HFF-Myc (cell line): Measurements from ENCODE around the gene DMBX1.

ENCODE experiments used
- DNase-seq: peaks from one replicate; pipeline ENCODE4 v3.0.0-alpha.2; 2011; ENCODE audit warnings: low read depth; ENCODE audit errors: extremely low read depth
- H3K4me3 ChIP-seq: replicated peaks from 2 replicates; pipeline ENCODE4 v1.5.1; 2011; ENCODE audit warnings: low read depth, mild to moderate bottlenecking, control low read depth, low read length
- CTCF ChIP-seq: IDR thresholded peaks from 2 replicates; pipeline ENCODE4 v1.5.1; 2012; ENCODE audit warnings: mild to moderate bottlenecking, low read depth, low read length, control low read depth; ENCODE audit errors: missing control alignments

The DMBX1 gene

GRCh38 chr1:46467183-46467504 is 22.5 kb upstream of the DMBX1 start:
- TF ChIP-seq CTCF, result no peak
- no peak for DNase-seq

DNA sequence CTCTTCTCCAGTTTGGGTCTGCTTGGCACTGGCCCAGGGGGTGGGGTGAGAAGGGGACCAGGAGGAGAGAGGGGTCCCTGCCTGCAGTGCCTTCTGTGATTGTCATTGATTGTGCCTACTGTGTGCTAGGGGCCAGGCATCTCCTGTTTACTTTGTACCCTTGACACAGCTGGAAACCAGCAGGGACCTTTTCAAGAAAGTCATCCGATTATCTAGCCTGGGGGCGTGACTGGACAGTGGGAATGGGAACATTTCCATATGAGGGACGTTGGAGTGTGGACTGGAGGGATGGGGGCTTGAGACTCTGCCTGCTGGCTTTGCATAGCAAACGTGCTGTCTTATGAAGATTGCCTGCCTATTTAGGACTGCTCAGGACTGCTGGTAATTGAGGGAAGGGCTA is 19.8 kb upstream of the DMBX1 start:
- no peak for TF ChIP-seq CTCF
- H3K4me3 ChIP-seq, result no peak overlapping the region
- DNase-seq, result no peak

More at GRCh38 chr1:46467183-46467504, 22.5 kb upstream of the DMBX1 start:
- H3K4me3 ChIP-seq, result peak overlapping the region; percentile 41; the same call in 1 of the 2 replicates

DNA sequence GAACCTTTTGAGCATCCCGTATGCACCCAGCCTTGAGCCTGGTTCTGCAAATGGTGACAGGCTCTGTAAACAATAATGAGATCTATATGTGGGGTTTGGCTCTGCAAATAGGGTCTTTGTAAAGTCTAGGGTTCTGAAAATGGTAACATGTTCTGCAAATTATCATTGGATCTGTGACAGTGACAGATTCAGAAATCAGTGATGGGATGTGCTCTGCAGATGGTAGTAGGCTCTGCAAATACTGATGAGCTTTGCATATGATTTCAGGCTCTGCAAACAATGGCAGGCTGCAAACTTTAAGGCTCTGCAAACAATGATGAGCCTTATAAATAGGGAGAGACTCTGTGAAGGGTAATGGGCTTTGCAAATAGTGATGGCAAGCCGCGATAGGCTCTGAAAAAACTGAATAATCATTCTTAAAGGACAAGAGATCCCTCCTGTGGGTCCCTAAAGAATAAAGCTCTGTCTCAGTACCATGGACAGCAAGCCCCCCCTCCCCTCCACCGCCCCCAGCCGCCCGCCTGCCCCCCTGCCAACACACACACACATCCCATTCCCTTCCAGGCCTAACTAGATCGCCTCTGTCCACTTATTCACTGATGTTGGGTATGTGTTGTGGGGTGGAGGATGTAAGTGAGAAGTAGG is 17.7 kb upstream of the DMBX1 start:
- no peak overlapping the region for H3K4me3 ChIP-seq
- no peak for DNase-seq
- TF ChIP-seq CTCF, result no peak

DNA sequence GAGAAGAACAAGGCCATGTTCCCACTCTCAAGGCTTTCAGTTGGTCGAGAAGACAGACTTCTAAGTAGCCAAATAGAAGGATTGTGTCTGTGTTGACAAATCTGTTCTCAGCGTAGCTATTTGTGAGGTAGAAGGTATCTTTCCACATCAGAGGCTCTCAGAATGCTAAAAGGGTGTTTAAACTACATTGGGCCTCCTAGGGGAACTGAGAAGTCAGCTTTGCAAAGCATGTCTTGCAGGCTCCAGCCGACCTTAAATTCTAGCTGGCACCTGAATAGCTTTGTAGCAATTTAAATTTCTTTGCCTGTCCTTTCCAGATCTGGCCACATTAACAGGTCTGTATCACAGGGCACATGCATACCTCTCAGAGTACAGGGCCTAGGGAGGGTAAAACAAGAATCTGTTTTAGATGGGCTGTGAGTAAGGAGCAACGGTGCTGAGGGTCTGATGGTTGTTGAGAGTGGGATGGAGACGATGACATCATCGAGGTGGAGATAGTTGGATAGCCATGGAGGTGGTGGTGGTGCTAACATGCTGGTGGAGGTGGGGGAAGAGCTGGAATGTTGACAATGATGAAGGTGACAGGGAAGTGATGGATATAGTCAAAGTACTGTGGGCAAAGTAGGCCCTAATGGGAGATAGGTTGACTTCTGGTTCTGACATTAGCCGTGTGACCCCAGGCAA is 17.0 kb upstream of the DMBX1 start:
- no peak overlapping the region for H3K4me3 ChIP-seq

DNA sequence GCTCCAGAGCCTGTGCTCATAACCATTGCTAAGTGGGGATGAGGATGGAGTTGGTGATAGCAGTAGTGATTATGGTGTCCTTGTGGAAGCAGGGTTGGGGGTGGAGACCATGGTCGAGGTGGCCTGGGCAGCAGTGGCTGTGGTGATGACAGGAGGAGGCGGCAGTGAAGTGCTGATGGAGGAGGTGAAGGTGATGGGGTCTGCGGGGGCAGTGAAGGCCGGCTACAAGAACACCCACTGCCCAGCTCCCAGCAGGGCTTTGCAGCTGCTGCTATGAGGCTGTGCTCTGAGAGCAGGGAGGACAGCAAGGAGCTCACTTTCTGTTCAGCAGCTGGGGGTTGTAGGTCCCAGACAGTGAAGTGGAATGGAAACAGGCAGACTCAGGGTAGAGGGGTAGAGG is 15.6 kb upstream of the DMBX1 start:
- TF ChIP-seq CTCF, result no peak

More for the DNA sequence above, 17.0 kb upstream of the DMBX1 start:
- no peak for TF ChIP-seq CTCF
- DNase-seq, result no peak

GRCh38 chr1:46474570-46474969 is 15.1 kb upstream of the DMBX1 start:
- no peak for TF ChIP-seq CTCF
- DNase-seq, result no peak
- no peak overlapping the region for H3K4me3 ChIP-seq

More for the DNA sequence above, 15.6 kb upstream of the DMBX1 start:
- DNase-seq, result no peak
- no peak overlapping the region for H3K4me3 ChIP-seq
